ENCODE results near the gene SYTL2.
A peak's percentile ranks its signal among the peaks of the same experiment; 100 is the strongest.

SYTL2 gene

DNA sequence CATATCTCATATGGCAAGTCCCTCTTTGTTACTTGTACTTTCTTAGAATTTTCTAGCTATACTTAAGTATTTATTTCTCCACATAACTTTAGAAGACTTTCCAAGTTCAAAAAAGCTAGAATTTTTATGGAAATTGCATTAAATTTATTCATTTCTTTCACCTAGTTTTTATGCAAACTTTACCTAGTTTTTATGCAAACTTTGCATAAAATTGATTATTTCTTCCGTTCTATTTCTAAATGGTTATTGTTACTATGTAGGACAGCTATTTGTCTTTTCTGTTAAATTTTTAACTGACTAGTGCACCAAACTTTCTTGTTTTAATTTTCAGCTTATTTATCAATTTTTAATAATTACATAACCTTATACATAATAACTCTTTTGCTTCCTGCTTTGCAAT is 142.8 kb downstream of the SYTL2 start:
- TF ChIP-seq, protein P1, sequence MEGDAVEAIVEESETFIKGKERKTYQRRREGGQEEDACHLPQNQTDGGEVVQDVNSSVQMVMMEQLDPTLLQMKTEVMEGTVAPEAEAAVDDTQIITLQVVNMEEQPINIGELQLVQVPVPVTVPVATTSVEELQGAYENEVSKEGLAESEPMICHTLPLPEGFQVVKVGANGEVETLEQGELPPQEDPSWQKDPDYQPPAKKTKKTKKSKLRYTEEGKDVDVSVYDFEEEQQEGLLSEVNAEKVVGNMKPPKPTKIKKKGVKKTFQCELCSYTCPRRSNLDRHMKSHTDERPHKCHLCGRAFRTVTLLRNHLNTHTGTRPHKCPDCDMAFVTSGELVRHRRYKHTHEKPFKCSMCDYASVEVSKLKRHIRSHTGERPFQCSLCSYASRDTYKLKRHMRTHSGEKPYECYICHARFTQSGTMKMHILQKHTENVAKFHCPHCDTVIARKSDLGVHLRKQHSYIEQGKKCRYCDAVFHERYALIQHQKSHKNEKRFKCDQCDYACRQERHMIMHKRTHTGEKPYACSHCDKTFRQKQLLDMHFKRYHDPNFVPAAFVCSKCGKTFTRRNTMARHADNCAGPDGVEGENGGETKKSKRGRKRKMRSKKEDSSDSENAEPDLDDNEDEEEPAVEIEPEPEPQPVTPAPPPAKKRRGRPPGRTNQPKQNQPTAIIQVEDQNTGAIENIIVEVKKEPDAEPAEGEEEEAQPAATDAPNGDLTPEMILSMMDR (IDR thresholded peaks at IDR 0.05; ENCODE audit: low read length): no peak
- TF ChIP-seq EZH2 (IDR thresholded peaks at IDR 0.05; ENCODE audit: borderline replicate concordance, low read length): no peak
- H3K4me3 ChIP-seq (ENCODE audit: low read depth, low read length, poor library complexity, severe bottlenecking): no peak overlapping the region
- H3F3A ChIP-seq (ENCODE audit: insufficient read depth, low read length): no peaks in the 10 kb centered on the region
- no peaks in the 10 kb centered on the region for H3K9me3 ChIP-seq (ENCODE audit: low read length)
- no peak overlapping the region for H3K4me2 ChIP-seq (ENCODE audit: low read length)
- no peaks in the 10 kb centered on the region for H3K27me3 ChIP-seq (ENCODE audit: insufficient read depth, low read length)
- H3K79me2 ChIP-seq (ENCODE audit: insufficient read depth, low read length): peaks cover 11% of the 10 kb centered on the region
- H3K36me3 ChIP-seq (ENCODE audit: insufficient read depth, low read length): peaks cover 8% of the 10 kb centered on the region
- peaks cover 9% of the 10 kb centered on the region for H3K4me1 ChIP-seq (ENCODE audit: insufficient read depth, low read length, severe bottlenecking)
- H4K20me1 ChIP-seq (ENCODE audit: insufficient read depth, low read length): no peaks in the 10 kb centered on the region
- no peak overlapping the region for H3K27ac ChIP-seq (ENCODE audit: low read depth, low read length, poor library complexity, severe bottlenecking)
- no peak overlapping the region for H3K9ac ChIP-seq (ENCODE audit: low read length)
- H3K9me2 ChIP-seq (ENCODE audit: low read depth, low read length): no peaks in the 10 kb centered on the region
- H2AFZ ChIP-seq (ENCODE audit: low read length): no peak overlapping the region

DNA sequence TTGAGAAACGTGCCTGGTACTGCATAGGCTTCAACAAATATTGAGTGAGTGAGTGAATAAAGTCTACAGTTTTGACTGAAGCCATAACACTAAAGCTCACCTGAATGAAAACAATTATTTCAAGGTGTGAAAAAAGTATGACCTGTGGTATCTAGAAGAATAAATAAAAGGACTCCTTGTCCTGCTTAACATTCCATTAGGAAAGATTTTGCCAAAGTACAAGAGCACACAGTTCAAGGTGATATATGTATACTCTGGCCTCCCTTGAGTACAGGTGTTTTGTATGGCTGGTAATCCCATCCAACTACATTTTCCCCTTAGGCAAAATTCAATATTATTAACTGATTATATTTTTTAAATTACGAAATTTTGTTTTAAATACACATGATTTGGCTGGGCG is 144.3 kb downstream of the SYTL2 start:
- H3K9me2 ChIP-seq (ENCODE audit: low read depth, low read length): no peaks in the 10 kb centered on the region
- H3K27me3 ChIP-seq (ENCODE audit: insufficient read depth, low read length): no peaks in the 10 kb centered on the region
- H3F3A ChIP-seq (ENCODE audit: insufficient read depth, low read length): no peaks in the 10 kb centered on the region
- TF ChIP-seq, protein P1 (IDR thresholded peaks at IDR 0.05; ENCODE audit: low read length): no peak
- no peak for TF ChIP-seq EZH2 (IDR thresholded peaks at IDR 0.05; ENCODE audit: borderline replicate concordance, low read length)
- no peak overlapping the region for H3K4me3 ChIP-seq (ENCODE audit: low read depth, low read length, poor library complexity, severe bottlenecking)
- H3K9ac ChIP-seq (ENCODE audit: low read length): no peak overlapping the region
- peak overlapping the region; percentile 81; the same call in 1 of the 2 replicates for H2AFZ ChIP-seq (ENCODE audit: low read length)
- H3K9me3 ChIP-seq (ENCODE audit: low read length): no peaks in the 10 kb centered on the region
- peaks cover 4% of the 10 kb centered on the region; the same call in 1 of the 2 replicates for H4K20me1 ChIP-seq (ENCODE audit: insufficient read depth, low read length)
- H3K79me2 ChIP-seq (ENCODE audit: insufficient read depth, low read length): peaks cover 26% of the 10 kb centered on the region
- peaks cover 17% of the 10 kb centered on the region for H3K4me1 ChIP-seq (ENCODE audit: insufficient read depth, low read length, severe bottlenecking)
- no peak overlapping the region for H3K4me2 ChIP-seq (ENCODE audit: low read length)
- H3K27ac ChIP-seq (ENCODE audit: low read depth, low read length, poor library complexity, severe bottlenecking): no peak overlapping the region
- H3K36me3 ChIP-seq (ENCODE audit: insufficient read depth, low read length): peaks cover 20% of the 10 kb centered on the region

DNA sequence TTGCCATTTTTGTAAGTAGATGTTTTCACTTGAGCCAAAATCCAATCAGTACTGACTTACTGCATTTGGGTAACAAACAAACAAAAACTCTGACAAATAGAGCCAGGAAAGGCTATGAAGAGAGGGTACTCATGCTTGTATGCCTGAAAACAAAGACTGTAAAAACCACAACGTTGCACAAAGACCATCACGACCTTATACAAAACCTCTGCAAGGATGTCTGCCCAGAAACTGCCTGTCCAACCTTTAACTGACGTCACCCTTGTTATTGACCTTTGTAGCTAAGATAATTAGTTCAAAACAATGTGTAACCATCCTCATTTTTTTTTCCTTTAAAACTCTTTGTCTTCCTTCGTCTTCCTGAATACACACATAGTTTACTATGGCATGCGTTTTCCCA is 145.2 kb downstream of the SYTL2 start:
- Histone ChIP-seq H3K27ac (ENCODE audit: low read depth, low read length, poor library complexity, severe bottlenecking) (peak overlapping the region; percentile 1), H4K20me1 (ENCODE audit: insufficient read depth, low read length) (peaks cover 9% of the 10 kb centered on the region; the same call in 1 of the 2 replicates), H3K36me3 (ENCODE audit: insufficient read depth, low read length) (peaks cover 29% of the 10 kb centered on the region), H2AFZ (ENCODE audit: low read length) (peak overlapping the region; percentile 81), H3K27me3 (ENCODE audit: insufficient read depth, low read length) (no peaks in the 10 kb centered on the region), H3F3A (ENCODE audit: insufficient read depth, low read length) (no peaks in the 10 kb centered on the region), H3K9me3 (ENCODE audit: low read length) (no peaks in the 10 kb centered on the region), H3K9me2 (ENCODE audit: low read depth, low read length) (no peaks in the 10 kb centered on the region), H3K4me3 (ENCODE audit: low read depth, low read length, poor library complexity, severe bottlenecking) (peak overlapping the region; percentile 88), H3K4me2 (ENCODE audit: low read length) (peak overlapping the region; percentile 88; the same call in 1 of the 2 replicates), H3K79me2 (ENCODE audit: insufficient read depth, low read length) (peaks cover 35% of the 10 kb centered on the region), H3K9ac (ENCODE audit: low read length) (peak overlapping the region; percentile 96; the same call in 1 of the 2 replicates), H3K4me1 (ENCODE audit: insufficient read depth, low read length, severe bottlenecking) (peaks cover 27% of the 10 kb centered on the region)
- no peak for TF ChIP-seq EZH2 (IDR thresholded peaks at IDR 0.05; ENCODE audit: borderline replicate concordance, low read length)
- TF ChIP-seq, protein P1 (IDR thresholded peaks at IDR 0.05; ENCODE audit: low read length): no peak

Data from OCI-LY1 (cell line).